Peyer's patch (tissue), 4 donors: ENCODE results near the gene DSTYK.

ENCODE experiments used
- POLR2A ChIP-seq, 2 donors: fragments of 450-650 bp; IDR thresholded peaks; one replicate each; pipeline ENCODE4 v1.5.1; 2017; ENCODE audit warnings: antibody characterized with exemption in 2 of 2, mild to moderate bottlenecking in 2 of 2, moderate library complexity in 2 of 2
- TF ChIP-seq, protein P1 (sequence below), 6 experiments: fragments of 450-650 bp in 4 of 6; fragments of 200-600 bp in 2 of 6; sonication (generic) in 1 of 6; IDR thresholded peaks; one replicate each; pipeline ENCODE4 v1.5.1; 2017 to 2019; ENCODE audit warnings: antibody characterized with exemption in 6 of 6, mild to moderate bottlenecking in 3 of 6, moderate library complexity in 1 of 6

DNA sequence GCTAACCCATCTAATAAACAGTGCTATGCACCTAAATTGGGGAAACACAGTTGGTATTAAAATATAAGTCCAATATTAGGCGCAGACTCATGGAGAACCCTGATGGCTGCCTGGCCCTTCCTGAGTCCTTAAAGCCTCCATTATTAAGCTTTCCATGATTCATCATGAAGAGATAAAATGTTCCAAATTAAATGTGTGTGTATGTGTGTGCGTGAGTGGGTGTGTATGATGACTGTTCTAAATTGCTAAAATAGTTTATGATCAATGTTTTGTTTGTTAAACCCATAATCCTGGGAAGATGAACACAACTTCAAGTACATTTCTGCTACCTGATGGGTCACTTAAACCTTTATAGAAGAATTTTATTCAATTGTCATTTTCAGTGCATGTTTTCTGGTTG, 83.5 kb downstream of the DSTYK start:
- TF ChIP-seq, protein P1, sequence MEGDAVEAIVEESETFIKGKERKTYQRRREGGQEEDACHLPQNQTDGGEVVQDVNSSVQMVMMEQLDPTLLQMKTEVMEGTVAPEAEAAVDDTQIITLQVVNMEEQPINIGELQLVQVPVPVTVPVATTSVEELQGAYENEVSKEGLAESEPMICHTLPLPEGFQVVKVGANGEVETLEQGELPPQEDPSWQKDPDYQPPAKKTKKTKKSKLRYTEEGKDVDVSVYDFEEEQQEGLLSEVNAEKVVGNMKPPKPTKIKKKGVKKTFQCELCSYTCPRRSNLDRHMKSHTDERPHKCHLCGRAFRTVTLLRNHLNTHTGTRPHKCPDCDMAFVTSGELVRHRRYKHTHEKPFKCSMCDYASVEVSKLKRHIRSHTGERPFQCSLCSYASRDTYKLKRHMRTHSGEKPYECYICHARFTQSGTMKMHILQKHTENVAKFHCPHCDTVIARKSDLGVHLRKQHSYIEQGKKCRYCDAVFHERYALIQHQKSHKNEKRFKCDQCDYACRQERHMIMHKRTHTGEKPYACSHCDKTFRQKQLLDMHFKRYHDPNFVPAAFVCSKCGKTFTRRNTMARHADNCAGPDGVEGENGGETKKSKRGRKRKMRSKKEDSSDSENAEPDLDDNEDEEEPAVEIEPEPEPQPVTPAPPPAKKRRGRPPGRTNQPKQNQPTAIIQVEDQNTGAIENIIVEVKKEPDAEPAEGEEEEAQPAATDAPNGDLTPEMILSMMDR (IDR thresholded peaks at IDR 0.05): no peak
- TF ChIP-seq POLR2A (IDR thresholded peaks at IDR 0.05): no peak
